Transverse colon (tissue), 4 donors: ENCODE results near the gene SVOP. TPM values are rescaled to one million over a fixed set of nuclear protein-coding genes. Genes with fewer than 3 reads are reported as not detected.

Experiments used
- DNase-seq: peaks from one replicate; pipeline ENCODE4 v3.0.0-alpha.2; 2019
- H3K27ac ChIP-seq, 4 donors: fragments of 200-600 bp; sonication (generic); 2 replicates each; pipeline ENCODE4 v1.5.1; 2016 to 2018; ENCODE audit warnings: inconsistent platforms in 4 of 4
- H3K27me3 ChIP-seq: fragments of 200-600 bp; sonication (generic); 2 replicates; pipeline ENCODE4 v1.5.1; 2017; ENCODE audit warnings: inconsistent platforms
- H3K36me3 ChIP-seq, 4 donors: fragments of 200-600 bp; sonication (generic); 2 replicates each; pipeline ENCODE4 v1.5.1; 2017 to 2019; ENCODE audit warnings: inconsistent platforms in 4 of 4
- H3K4me1 ChIP-seq, 4 donors: fragments of 200-600 bp; sonication (generic); 2 replicates each; pipeline ENCODE4 v1.5.1; 2017 to 2020; ENCODE audit warnings: inconsistent platforms in 4 of 4
- H3K4me3 ChIP-seq, 4 donors: fragments of 200-600 bp; sonication (generic); 1 replicate in 1 of 4; 2 replicates in 3 of 4; pipeline versions ENCODE4 v1.5.1 to v1.6.1; 2017 to 2019; ENCODE audit warnings: inconsistent platforms in 4 of 4
- H3K9me3 ChIP-seq, 2 donors: fragments of 200-600 bp; sonication (generic); 2 replicates each; pipeline ENCODE4 v1.5.1; 2017 to 2019; ENCODE audit warnings: inconsistent platforms in 2 of 2
- EP300 ChIP-seq: sonication (generic); formaldehyde crosslinking; IDR thresholded peaks from one replicate; pipeline ENCODE4 v1.6.1; 2017; ENCODE audit warnings: antibody characterized with exemption, low read depth
- POLR2A ChIP-seq: fragments of 450-650 bp; IDR thresholded peaks from one replicate; pipeline ENCODE4 v1.6.1; 2016; ENCODE audit warnings: antibody characterized with exemption, mild to moderate bottlenecking, moderate library complexity
- POLR2AphosphoS5 ChIP-seq, 3 donors: sonication (generic); formaldehyde crosslinking; IDR thresholded peaks; one replicate each; pipeline ENCODE4 v1.6.1; 2016; ENCODE audit warnings: antibody characterized with exemption in 3 of 3
- WGBS, 2 donors: methylation state at CpG; one replicate each; pipeline ENCODE4 v1.1.5; 2018; ENCODE audit warnings: low coverage in 1 of 2; 5-methylcytosine and 5-hydroxymethylcytosine counted together
- in situ Hi-C, 4 donors: fragments of 200-750 bp; cut with MboI; loops; one replicate each; pipeline versions ENCODE4 v1.15.0 to v1.15.1; 2017; ENCODE audit warnings: low sequenced_read_pairs in 3 of 4, low pct_ligation_motif_present in 1 of 4, low pct_unique_long_range_greater_than_20kb in 1 of 4
- intact Hi-C: fragments of 100-400 bp; cut with DNase I; formaldehyde crosslinking; loops from one replicate; pipeline ENCODE4 v1.15.1; 2023; ENCODE audit warnings: low total_unique reads
- total RNA-seq, 4 donors: library from RNA; depleted of rRNA; stranded (reverse); fragments of >200 nt; gene quantifications; one replicate each; pipeline ENCODE4 v1.1.0, GENCODE V29; 2016
- TF ChIP-seq, protein P1 (sequence below), 5 experiments: fragments of 200-600 bp in 3 of 5; fragments of 450-650 bp in 2 of 5; sonication (generic) in 3 of 5; IDR thresholded peaks; 1 replicate in 2 of 5; 2 replicates in 3 of 5; pipeline ENCODE4 v1.5.1; 2016 to 2017; ENCODE audit warnings: antibody characterized with exemption in 5 of 5, inconsistent platforms in 3 of 5, mild to moderate bottlenecking in 2 of 5, moderate library complexity in 1 of 5

SVOP gene
- total RNA-seq, 4 donors from 2014 or later = 0.16 to 0.55 TPM; not detected in 2

- DNase-seq = no peak
- no peaks in the 10 kb centered on the region for H3K4me1 ChIP-seq
- no peaks in the 10 kb centered on the region for H3K9me3 ChIP-seq
- intact Hi-C loops (no loop called here), in situ Hi-C loops (loop anchor here in 1 of 4 donors (10.0 kb wide), 1 partner anchor 68 kb away; no protein-coding TSS in a partner anchor)
- no peak overlapping the region for H3K27ac ChIP-seq
- no peak for TF ChIP-seq POLR2A
- TF ChIP-seq POLR2AphosphoS5 (IDR thresholded peaks at IDR 0.05) = no peak
- TF ChIP-seq, protein P1, sequence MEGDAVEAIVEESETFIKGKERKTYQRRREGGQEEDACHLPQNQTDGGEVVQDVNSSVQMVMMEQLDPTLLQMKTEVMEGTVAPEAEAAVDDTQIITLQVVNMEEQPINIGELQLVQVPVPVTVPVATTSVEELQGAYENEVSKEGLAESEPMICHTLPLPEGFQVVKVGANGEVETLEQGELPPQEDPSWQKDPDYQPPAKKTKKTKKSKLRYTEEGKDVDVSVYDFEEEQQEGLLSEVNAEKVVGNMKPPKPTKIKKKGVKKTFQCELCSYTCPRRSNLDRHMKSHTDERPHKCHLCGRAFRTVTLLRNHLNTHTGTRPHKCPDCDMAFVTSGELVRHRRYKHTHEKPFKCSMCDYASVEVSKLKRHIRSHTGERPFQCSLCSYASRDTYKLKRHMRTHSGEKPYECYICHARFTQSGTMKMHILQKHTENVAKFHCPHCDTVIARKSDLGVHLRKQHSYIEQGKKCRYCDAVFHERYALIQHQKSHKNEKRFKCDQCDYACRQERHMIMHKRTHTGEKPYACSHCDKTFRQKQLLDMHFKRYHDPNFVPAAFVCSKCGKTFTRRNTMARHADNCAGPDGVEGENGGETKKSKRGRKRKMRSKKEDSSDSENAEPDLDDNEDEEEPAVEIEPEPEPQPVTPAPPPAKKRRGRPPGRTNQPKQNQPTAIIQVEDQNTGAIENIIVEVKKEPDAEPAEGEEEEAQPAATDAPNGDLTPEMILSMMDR (IDR thresholded peaks at IDR 0.05) = no peak
- no peak for TF ChIP-seq EP300
- no peaks in the 10 kb centered on the region for H3K36me3 ChIP-seq
- no peaks in the 10 kb centered on the region for H3K27me3 ChIP-seq
- 82% methylated on average over 9 of the region's 9 CpGs; no CpG with 5 or more reads in 1 of the 2 donors for WGBS, 2 donors
- H3K4me3 ChIP-seq = no peak overlapping the region
These were observed 133.8 kb downstream of the SVOP start for GRCh38 chr12:108886873-108887629.

DNA sequence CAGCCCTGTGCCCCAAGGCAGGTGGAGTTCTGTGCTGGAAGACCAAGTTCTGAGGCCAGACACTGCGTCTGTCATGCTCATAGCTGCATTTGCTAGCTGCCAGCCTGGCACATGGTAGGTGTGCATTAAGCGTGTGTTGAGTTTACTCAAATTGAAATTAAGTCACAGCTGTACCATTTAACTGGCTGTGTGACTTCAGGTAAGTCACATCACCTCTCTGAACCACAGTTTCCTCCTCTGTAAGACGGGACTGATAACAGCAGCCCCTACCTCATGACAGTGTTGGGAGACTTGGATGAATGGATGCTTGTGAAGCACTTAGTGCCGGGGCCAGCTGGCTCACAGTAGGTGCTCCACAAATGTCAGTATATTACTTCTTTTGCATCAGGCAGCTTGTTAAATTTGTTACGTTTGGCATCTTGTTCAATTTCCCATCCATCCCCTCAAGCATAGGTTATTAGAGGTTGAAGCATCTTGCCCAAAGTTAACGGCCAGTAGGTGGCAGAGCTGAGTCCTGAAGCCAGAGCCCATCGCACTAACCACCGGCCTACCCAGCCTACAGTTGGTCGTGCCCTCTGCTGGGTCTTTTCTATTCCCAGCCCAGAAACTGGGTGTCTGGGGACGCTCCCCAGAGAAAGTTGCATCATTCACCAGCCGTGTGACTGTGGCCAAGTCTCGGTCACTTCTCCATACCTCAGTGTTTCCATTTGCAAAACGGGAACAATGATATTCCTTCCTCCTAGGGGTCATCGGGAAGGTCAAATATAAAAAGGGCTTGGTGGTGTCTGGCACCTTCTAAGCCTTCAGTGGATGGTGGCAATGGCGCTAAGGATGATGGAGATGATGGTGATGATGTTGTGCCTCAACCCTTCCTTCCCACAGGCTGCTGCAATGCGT is 136.5 kb downstream of the SVOP start:
- no peak for TF ChIP-seq POLR2AphosphoS5 (IDR thresholded peaks at IDR 0.05)
- no peak for TF ChIP-seq EP300
- TF ChIP-seq POLR2A = no peak
- TF ChIP-seq, protein P1 (IDR thresholded peaks at IDR 0.05) = peak; percentile 48 to 61 (median 58)
- no peaks in the 10 kb centered on the region for H3K9me3 ChIP-seq
- in situ Hi-C loops (loop anchor here in 1 of 4 donors (10.0 kb wide), 1 partner anchor 70 kb away; no protein-coding TSS in a partner anchor), intact Hi-C loops (no loop called here)
- no peaks in the 10 kb centered on the region for H3K36me3 ChIP-seq
- H3K27me3 ChIP-seq = no peaks in the 10 kb centered on the region
- H3K27ac ChIP-seq = no peak overlapping the region
- WGBS, 2 donors = 55 to 72% methylated on average over 2 to 16 of the region's 16 CpGs
- peaks cover 0 to 7% (median 2%) of the 10 kb centered on the region in 4 donors for H3K4me1 ChIP-seq
- H3K4me3 ChIP-seq = no peak overlapping the region
- DNase-seq = peak; percentile 67

GRCh38 chr12:108881953-108882352 is 138.9 kb downstream of the SVOP start:
- Histone ChIP-seq H3K9me3 (no peaks in the 10 kb centered on the region), H3K36me3 (no peaks in the 10 kb centered on the region), H3K4me3 (no peak overlapping the region), H3K27me3 (no peaks in the 10 kb centered on the region), H3K4me1 (peaks cover 0 to 7% (median 2%) of the 10 kb centered on the region in 4 donors), H3K27ac (no peak overlapping the region)
- in situ Hi-C loops = loop anchor here in 1 of 4 donors (10.0 kb wide), 1 partner anchor 73 kb away; no protein-coding TSS in a partner anchor
- intact Hi-C loops = no loop called here
- TF ChIP-seq POLR2A = no peak
- no peak for TF ChIP-seq EP300
- no peak for TF ChIP-seq POLR2AphosphoS5 (IDR thresholded peaks at IDR 0.05)
- TF ChIP-seq, protein P1 (IDR thresholded peaks at IDR 0.05) = no peak
- DNase-seq = no peak
- WGBS, 2 donors = 47 to 58% methylated on average over 3 of the region's 3 CpGs
